ENCODE measurements around the gene DCHS1.
A peak's percentile ranks its signal among the peaks of the same experiment; 100 is the strongest.

The DCHS1 gene

GRCh38 chr11:6622261-6623171 is 33.1 kb downstream of the DCHS1 start:
- H3K4me3 ChIP-seq (ENCODE audit: low read depth in 1 of 2, low read length in 2 of 2): no peak overlapping the region
- no peaks in the 10 kb centered on the region for H3K9me3 ChIP-seq (ENCODE audit: control insufficient read depth in 1 of 2, low read length in 2 of 2)
- no peaks in the 10 kb centered on the region for H3K27me3 ChIP-seq (ENCODE audit: control insufficient read depth in 1 of 2, insufficient read depth in 2 of 2, low read length in 2 of 2)
- H3K4me1 ChIP-seq (ENCODE audit: control insufficient read depth in 1 of 2, insufficient read depth in 2 of 2, low read length in 2 of 2): peaks cover 17 to 19% of the 10 kb centered on the region in 2 donors
- H3K9ac ChIP-seq (ENCODE audit: low read depth in 1 of 2, low read length in 2 of 2): no peak overlapping the region
- H3K27ac ChIP-seq (ENCODE audit: low read depth, low read length): no peak overlapping the region
- H3K36me3 ChIP-seq (ENCODE audit: control insufficient read depth in 1 of 2, insufficient read depth in 2 of 2, low read length in 2 of 2): peaks cover 11 to 29% of the 10 kb centered on the region in 2 donors

DNA sequence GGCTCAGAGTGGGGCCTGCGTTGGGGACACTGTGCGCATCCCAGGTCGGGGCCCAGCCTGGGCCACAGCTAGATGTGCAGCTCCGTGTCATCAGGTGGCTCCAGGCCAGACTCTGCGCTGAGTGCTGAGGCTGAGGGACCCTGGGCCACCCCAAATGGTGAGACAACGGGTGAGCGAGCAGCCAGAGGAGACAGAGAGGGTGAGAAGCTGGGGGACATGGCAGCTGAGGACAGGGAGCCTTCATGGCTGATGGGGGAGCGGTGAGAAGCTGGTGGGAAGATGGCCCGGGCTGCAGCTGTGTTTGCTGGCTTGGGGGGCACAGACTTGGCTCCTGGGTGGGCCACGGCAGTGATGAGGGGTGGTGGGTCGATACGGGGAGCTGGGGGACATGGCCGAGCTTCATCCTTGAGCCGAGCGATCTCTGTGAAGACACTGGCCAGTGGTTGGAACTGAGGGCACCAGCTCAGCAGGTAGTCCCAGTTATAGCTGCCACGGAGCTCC is 33.8 kb downstream of the DCHS1 start:
- no peak overlapping the region for H3K9ac ChIP-seq (ENCODE audit: low read depth in 1 of 2, low read length in 2 of 2)
- no peak overlapping the region for H3K27ac ChIP-seq (ENCODE audit: low read depth, low read length)
- H3K4me1 ChIP-seq (ENCODE audit: control insufficient read depth in 1 of 2, insufficient read depth in 2 of 2, low read length in 2 of 2): peaks cover 16 to 17% of the 10 kb centered on the region in 2 donors
- H3K36me3 ChIP-seq (ENCODE audit: control insufficient read depth in 1 of 2, insufficient read depth in 2 of 2, low read length in 2 of 2): peaks cover 11 to 26% of the 10 kb centered on the region in 2 donors
- no peak overlapping the region for H3K4me3 ChIP-seq (ENCODE audit: low read depth in 1 of 2, low read length in 2 of 2)
- no peaks in the 10 kb centered on the region for H3K27me3 ChIP-seq (ENCODE audit: control insufficient read depth in 1 of 2, insufficient read depth in 2 of 2, low read length in 2 of 2)
- no peaks in the 10 kb centered on the region for H3K9me3 ChIP-seq (ENCODE audit: control insufficient read depth in 1 of 2, low read length in 2 of 2)

- H3K36me3 ChIP-seq (ENCODE audit: control insufficient read depth in 1 of 2, insufficient read depth in 2 of 2, low read length in 2 of 2): peaks cover 9 to 26% of the 10 kb centered on the region in 2 donors
These were observed 35.0 kb downstream of the DCHS1 start for GRCh38 chr11:6620636-6621035.

DNA sequence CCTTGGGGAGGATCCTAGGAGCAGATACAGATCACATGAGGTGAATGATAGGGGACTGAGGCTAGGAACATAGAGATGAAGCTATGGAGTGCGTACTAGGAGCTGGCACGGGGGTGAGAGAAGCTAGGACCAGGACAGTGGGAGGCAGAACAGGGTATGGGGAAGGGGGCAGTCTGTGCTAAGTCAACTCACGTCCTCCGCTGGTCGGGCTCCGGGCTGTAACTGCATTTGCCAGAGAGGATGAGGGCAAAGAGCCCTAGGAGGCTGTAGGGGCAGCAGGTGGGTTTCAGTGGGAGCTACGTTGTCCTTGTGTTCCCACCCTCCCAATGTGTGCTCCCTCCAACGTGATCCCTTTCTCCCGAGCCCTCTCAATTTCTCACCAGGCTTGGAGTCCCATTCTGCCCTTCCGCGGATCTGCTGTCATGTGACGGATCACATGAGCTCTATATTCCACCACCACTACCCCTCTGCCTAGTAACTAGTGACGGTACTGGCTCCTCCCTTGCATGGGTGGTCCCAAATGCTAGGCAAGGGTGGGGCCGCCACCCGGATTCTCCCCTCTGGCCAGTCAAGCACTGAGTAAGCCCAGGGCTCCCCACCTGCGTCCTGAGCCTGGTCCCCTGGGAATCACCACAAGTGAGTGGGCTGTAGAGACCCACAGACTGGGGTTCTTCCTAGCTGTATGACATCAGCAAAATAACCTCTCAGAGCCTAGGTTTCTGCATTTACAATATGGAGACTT is 36.4 kb downstream of the DCHS1 start, which contains the start of gene TPP1:
Gene TPP1, minus strand, starts transcription at position 419 of the 742 bp plus-strand sequence. Its CDS starts 22 bp downstream, at position 397.
- H3K27ac ChIP-seq (ENCODE audit: low read depth, low read length): peak within 1 kb of the TSS; percentile 63
- peaks cover 16 to 32% of the 10 kb centered on the region in 2 donors for H3K36me3 ChIP-seq (ENCODE audit: control insufficient read depth in 1 of 2, insufficient read depth in 2 of 2, low read length in 2 of 2)
- no peaks in the 10 kb centered on the region for H3K9me3 ChIP-seq (ENCODE audit: control insufficient read depth in 1 of 2, low read length in 2 of 2)
- peak within 1 kb of the TSS; percentile 91 to 95 for H3K9ac ChIP-seq (ENCODE audit: low read depth in 1 of 2, low read length in 2 of 2)
- peak within 1 kb of the TSS; percentile 94 to 96 for H3K4me3 ChIP-seq (ENCODE audit: low read depth in 1 of 2, low read length in 2 of 2)
- H3K4me1 ChIP-seq (ENCODE audit: control insufficient read depth in 1 of 2, insufficient read depth in 2 of 2, low read length in 2 of 2): peaks cover 16 to 17% of the 10 kb centered on the region in 2 donors
- no peaks in the 10 kb centered on the region for H3K27me3 ChIP-seq (ENCODE audit: control insufficient read depth in 1 of 2, insufficient read depth in 2 of 2, low read length in 2 of 2)

More at GRCh38 chr11:6620636-6621035, 35.0 kb downstream of the DCHS1 start:
- no peak overlapping the region for H3K9ac ChIP-seq (ENCODE audit: low read depth in 1 of 2, low read length in 2 of 2)
- no peaks in the 10 kb centered on the region for H3K9me3 ChIP-seq (ENCODE audit: control insufficient read depth in 1 of 2, low read length in 2 of 2)
- no peaks in the 10 kb centered on the region for H3K27me3 ChIP-seq (ENCODE audit: control insufficient read depth in 1 of 2, insufficient read depth in 2 of 2, low read length in 2 of 2)
- H3K4me1 ChIP-seq (ENCODE audit: control insufficient read depth in 1 of 2, insufficient read depth in 2 of 2, low read length in 2 of 2): peaks cover 16 to 17% of the 10 kb centered on the region in 2 donors
- H3K4me3 ChIP-seq (ENCODE audit: low read depth in 1 of 2, low read length in 2 of 2): no peak overlapping the region
- no peak overlapping the region for H3K27ac ChIP-seq (ENCODE audit: low read depth, low read length)

GRCh38 chr11:6618117-6619003 is 37.2 kb downstream of the DCHS1 start:
- Histone ChIP-seq H3K9me3 (ENCODE audit: control insufficient read depth in 1 of 2, low read length in 2 of 2) (no peaks in the 10 kb centered on the region), H3K27ac (ENCODE audit: low read depth, low read length) (peak overlapping the region; percentile 63), H3K4me3 (ENCODE audit: low read depth in 1 of 2, low read length in 2 of 2) (peak overlapping the region; percentile 94 to 96), H3K9ac (ENCODE audit: low read depth in 1 of 2, low read length in 2 of 2) (peak overlapping the region; percentile 91 to 95), H3K36me3 (ENCODE audit: control insufficient read depth in 1 of 2, insufficient read depth in 2 of 2, low read length in 2 of 2) (peaks cover 20 to 30% of the 10 kb centered on the region in 2 donors), H3K4me1 (ENCODE audit: control insufficient read depth in 1 of 2, insufficient read depth in 2 of 2, low read length in 2 of 2) (peaks cover 17 to 20% of the 10 kb centered on the region in 2 donors), H3K27me3 (ENCODE audit: control insufficient read depth in 1 of 2, insufficient read depth in 2 of 2, low read length in 2 of 2) (no peaks in the 10 kb centered on the region)

GRCh38 chr11:6617315-6617781 is 38.3 kb downstream of the DCHS1 start:
- Histone ChIP-seq H3K27me3 (ENCODE audit: control insufficient read depth in 1 of 2, insufficient read depth in 2 of 2, low read length in 2 of 2) (no peaks in the 10 kb centered on the region), H3K9ac (ENCODE audit: low read depth in 1 of 2, low read length in 2 of 2) (peak overlapping the region in 1 of 2 donors; percentile 20), H3K36me3 (ENCODE audit: control insufficient read depth in 1 of 2, insufficient read depth in 2 of 2, low read length in 2 of 2) (peaks cover 20 to 30% of the 10 kb centered on the region in 2 donors), H3K4me3 (ENCODE audit: low read depth in 1 of 2, low read length in 2 of 2) (peak overlapping the region; percentile 94 to 96), H3K4me1 (ENCODE audit: control insufficient read depth in 1 of 2, insufficient read depth in 2 of 2, low read length in 2 of 2) (peaks cover 27 to 29% of the 10 kb centered on the region in 2 donors), H3K9me3 (ENCODE audit: control insufficient read depth in 1 of 2, low read length in 2 of 2) (no peaks in the 10 kb centered on the region), H3K27ac (ENCODE audit: low read depth, low read length) (no peak overlapping the region)

DNA sequence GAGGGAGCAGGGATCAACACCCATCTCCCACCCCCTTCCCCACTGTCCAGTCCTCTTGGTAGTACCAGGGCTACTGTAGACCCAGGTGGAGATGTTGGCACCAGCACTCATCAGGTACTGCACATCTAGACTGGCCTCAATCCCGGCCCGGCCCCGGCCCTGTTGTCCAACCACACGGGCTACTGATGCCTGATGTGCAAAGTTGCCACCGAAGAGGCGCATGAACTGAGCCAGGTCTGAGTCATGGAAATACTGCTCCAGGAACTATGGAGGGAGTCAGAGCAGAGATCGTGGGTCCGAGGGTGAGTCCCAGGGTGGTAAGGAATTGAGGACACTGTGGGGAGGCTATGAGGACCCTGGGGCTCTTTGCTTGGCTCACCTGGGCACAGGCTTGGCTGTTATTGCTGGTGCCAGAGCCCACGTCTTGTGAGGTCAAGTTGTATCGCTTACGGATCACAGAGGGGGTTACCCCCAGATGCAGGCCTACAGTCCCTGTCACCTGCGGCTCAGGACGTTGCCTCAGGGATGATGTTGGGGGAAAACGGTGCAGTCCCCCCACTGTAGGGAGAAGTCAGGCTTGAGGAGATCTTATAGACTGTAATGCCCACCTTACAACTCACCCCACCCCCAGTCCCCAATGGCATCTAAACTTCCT is 38.9 kb downstream of the DCHS1 start:
- Histone ChIP-seq H3K27me3 (ENCODE audit: control insufficient read depth in 1 of 2, insufficient read depth in 2 of 2, low read length in 2 of 2) (no peaks in the 10 kb centered on the region), H3K9ac (ENCODE audit: low read depth in 1 of 2, low read length in 2 of 2) (no peak overlapping the region), H3K36me3 (ENCODE audit: control insufficient read depth in 1 of 2, insufficient read depth in 2 of 2, low read length in 2 of 2) (peaks cover 20 to 30% of the 10 kb centered on the region in 2 donors), H3K9me3 (ENCODE audit: control insufficient read depth in 1 of 2, low read length in 2 of 2) (no peaks in the 10 kb centered on the region), H3K4me1 (ENCODE audit: control insufficient read depth in 1 of 2, insufficient read depth in 2 of 2, low read length in 2 of 2) (peaks cover 28 to 29% of the 10 kb centered on the region in 2 donors), H3K4me3 (ENCODE audit: low read depth in 1 of 2, low read length in 2 of 2) (no peak overlapping the region), H3K27ac (ENCODE audit: low read depth, low read length) (no peak overlapping the region)

DNA sequence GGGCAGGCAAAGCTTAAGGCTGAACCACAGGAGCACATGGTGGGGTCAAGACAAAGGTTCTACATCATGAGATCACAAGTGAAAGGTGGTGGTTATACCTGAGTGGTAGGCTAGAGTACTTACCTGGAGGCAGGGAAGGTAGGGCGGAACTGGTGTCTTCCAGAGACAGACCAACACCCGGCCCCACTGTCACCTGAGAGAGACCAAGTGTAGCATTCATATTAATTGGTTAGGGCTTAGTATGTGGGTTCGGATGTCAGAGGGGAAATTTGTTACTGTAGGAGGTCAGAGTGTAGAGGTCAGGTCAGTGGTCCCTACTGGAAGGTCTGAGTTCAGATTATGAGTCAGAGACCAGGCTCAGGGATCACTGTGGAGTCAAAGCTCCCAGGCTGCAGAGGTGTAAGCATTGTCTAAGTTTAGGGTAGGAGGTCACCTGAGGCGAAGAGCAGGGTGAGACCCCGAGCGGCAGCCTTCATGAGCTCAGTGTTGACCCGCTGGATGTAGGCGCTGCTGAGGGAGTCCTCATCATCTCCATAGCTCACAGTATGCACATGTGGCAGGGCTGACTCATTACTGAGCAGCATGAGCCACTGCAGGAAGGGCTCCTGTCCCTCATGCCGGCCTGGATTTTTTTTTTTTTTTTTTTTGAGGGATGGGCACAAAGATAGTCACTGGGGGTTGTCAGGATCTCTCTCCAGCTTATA is 39.6 kb downstream of the DCHS1 start:
- H3K4me3 ChIP-seq (ENCODE audit: low read depth in 1 of 2, low read length in 2 of 2): no peak overlapping the region
- H3K36me3 ChIP-seq (ENCODE audit: control insufficient read depth in 1 of 2, insufficient read depth in 2 of 2, low read length in 2 of 2): peaks cover 23 to 34% of the 10 kb centered on the region in 2 donors
- no peak overlapping the region for H3K9ac ChIP-seq (ENCODE audit: low read depth in 1 of 2, low read length in 2 of 2)
- H3K27ac ChIP-seq (ENCODE audit: low read depth, low read length): no peak overlapping the region
- peaks cover 33 to 35% of the 10 kb centered on the region in 2 donors for H3K4me1 ChIP-seq (ENCODE audit: control insufficient read depth in 1 of 2, insufficient read depth in 2 of 2, low read length in 2 of 2)
- H3K9me3 ChIP-seq (ENCODE audit: control insufficient read depth in 1 of 2, low read length in 2 of 2): no peaks in the 10 kb centered on the region
- H3K27me3 ChIP-seq (ENCODE audit: control insufficient read depth in 1 of 2, insufficient read depth in 2 of 2, low read length in 2 of 2): no peaks in the 10 kb centered on the region

All from duodenal mucosa (tissue), 2 donors.